GM23338 (cell line): ENCODE measurements around the gene CADPS. TPM values are rescaled to one million over a fixed set of nuclear protein-coding genes. Genes with fewer than 3 reads are reported as not detected.

Experiments used
- ATAC-seq: fragments of 200-7000 bp; cut with Tn5 transposase; 3 replicates; pipeline ENCODE4 v1.9.1; 2020
- DNase-seq: peaks from one replicate; pipeline ENCODE4 v3.0.0-alpha.2; 2015; ENCODE audit warnings: low spot score
- H2AFZ ChIP-seq: fragments of 200-600 bp; sonication (generic); 2 replicates; pipeline ENCODE4 v1.8.0; 2016; ENCODE audit warnings: antibody characterized with exemption, mild to moderate bottlenecking, moderate library complexity
- H3F3A ChIP-seq: fragments of 200-600 bp; sonication (generic); replicated peaks from 2 replicates; pipeline ENCODE4 v1.8.0; 2017; ENCODE audit warnings: antibody characterized with exemption, mixed run types, low read depth
- H3K27ac ChIP-seq: fragments of 200-600 bp; sonication (generic); 2 replicates; pipeline ENCODE4 v1.6.1; 2016; ENCODE audit warnings: low read depth
- H3K27me3 ChIP-seq: fragments of 200-600 bp; sonication (generic); 2 replicates; pipeline ENCODE4 v1.8.0; 2016; ENCODE audit warnings: mild to moderate bottlenecking, mixed run types, moderate library complexity; ENCODE audit not compliant: insufficient read depth
- H3K36me3 ChIP-seq: fragments of 200-600 bp; sonication (generic); 2 replicates; pipeline ENCODE4 v1.8.0; 2016; ENCODE audit warnings: mild to moderate bottlenecking; ENCODE audit not compliant: insufficient read depth
- H3K4me1 ChIP-seq: fragments of 200-600 bp; sonication (generic); 2 replicates; pipeline ENCODE4 v1.8.0; 2016; ENCODE audit warnings: mild to moderate bottlenecking, moderate library complexity; ENCODE audit not compliant: insufficient read depth
- H3K4me2 ChIP-seq: fragments of 200-600 bp; sonication (generic); 2 replicates; pipeline ENCODE4 v1.7.1; 2017; ENCODE audit warnings: mixed run types
- H3K4me3 ChIP-seq: fragments of 200-600 bp; sonication (generic); 2 replicates; pipeline ENCODE4 v1.6.1; 2016; ENCODE audit warnings: mixed run types
- H3K79me2 ChIP-seq: fragments of 200-600 bp; sonication (generic); replicated peaks from 2 replicates; pipeline ENCODE4 v1.8.0; 2017; ENCODE audit warnings: mild to moderate bottlenecking; ENCODE audit not compliant: insufficient read depth
- H3K9me2 ChIP-seq: fragments of 200-600 bp; sonication (generic); 2 replicates; pipeline ENCODE4 v1.8.0; 2017; ENCODE audit not compliant: insufficient read depth
- H4K20me1 ChIP-seq: fragments of 200-600 bp; sonication (generic); replicated peaks from 2 replicates; pipeline ENCODE4 v1.8.0; 2017; ENCODE audit warnings: mild to moderate bottlenecking; ENCODE audit not compliant: insufficient read depth
- H3K27ac Mint-ChIP-seq: 2 replicates; pipeline ENCODE4 v1.8.0; 2020; ENCODE audit warnings: inconsistent platforms, mild to moderate bottlenecking, moderate library complexity, mixed read lengths
- H3K27me3 Mint-ChIP-seq: 3 replicates; pipeline ENCODE4 v1.8.0; 2022; ENCODE audit warnings: low read depth, mild to moderate bottlenecking, moderate library complexity, mixed read lengths, inconsistent platforms; ENCODE audit not compliant: insufficient read depth, poor library complexity
- H3K36me3 Mint-ChIP-seq: 3 replicates; pipeline ENCODE4 v1.8.0; 2021; ENCODE audit warnings: low read depth, mild to moderate bottlenecking, inconsistent platforms, moderate library complexity, mixed read lengths
- H3K4me1 Mint-ChIP-seq: 3 replicates; pipeline ENCODE4 v1.8.0; 2020; ENCODE audit warnings: mild to moderate bottlenecking, inconsistent platforms, mixed read lengths
- H3K4me3 Mint-ChIP-seq: 3 replicates; pipeline ENCODE4 v1.8.0; 2021; ENCODE audit warnings: moderate library complexity, mild to moderate bottlenecking, inconsistent platforms, mixed read lengths
- H3K9me3 Mint-ChIP-seq: 3 replicates; pipeline ENCODE4 v1.8.0; 2020; ENCODE audit warnings: moderate library complexity, mild to moderate bottlenecking, inconsistent platforms, mixed read lengths
- CREB1 ChIP-seq: fragments of 250-450 bp; sonication (Bioruptor Pico); IDR thresholded peaks from 2 replicates; pipeline ENCODE4 v1.5.0; 2020; ENCODE audit warnings: low read depth, mild to moderate bottlenecking, moderate library complexity
- EZH2 ChIP-seq: fragments of 200-600 bp; sonication (generic); IDR thresholded peaks from one replicate; pipeline ENCODE4 v1.8.0; 2017; ENCODE audit warnings: antibody characterized with exemption, mild to moderate bottlenecking, low read depth; ENCODE audit not compliant: unreplicated experiment
- EZH2phosphoT487 ChIP-seq: fragments of 200-600 bp; sonication (generic); IDR thresholded peaks from one replicate; pipeline ENCODE4 v1.8.1; 2018; ENCODE audit warnings: antibody characterized with exemption; ENCODE audit not compliant: unreplicated experiment
- JUNB ChIP-seq: IDR thresholded peaks from one replicate; pipeline ENCODE4 v1.6.1; 2016; ENCODE audit warnings: antibody characterized with exemption; ENCODE audit not compliant: unreplicated experiment
- POLR2AphosphoS5 ChIP-seq: IDR thresholded peaks from 2 replicates; pipeline ENCODE4 v1.6.1; 2016; ENCODE audit warnings: antibody characterized with exemption, low read depth
- STAT1 ChIP-seq: IDR thresholded peaks from one replicate; pipeline ENCODE4 v1.6.1; 2016; ENCODE audit warnings: antibody characterized with exemption; ENCODE audit not compliant: unreplicated experiment
- ZNF114 ChIP-seq: fragments of 250-450 bp; sonication (Bioruptor Pico); IDR thresholded peaks from 2 replicates; pipeline ENCODE4 v1.5.0; 2020; ENCODE audit warnings: mild to moderate bottlenecking, moderate library complexity
- ZNF331 ChIP-seq: fragments of 250-450 bp; sonication (Bioruptor Pico); IDR thresholded peaks from 2 replicates; pipeline ENCODE4 v1.5.0; 2020; ENCODE audit warnings: low read depth, mild to moderate bottlenecking, moderate library complexity
- polyA plus RNA-seq: library from polyadenylated mRNA; unstranded; fragments of >200 nt; fragmentation: Nextera tagmentation; extraction: Ambion mirVana; gene quantifications from 2 replicates; pipeline ENCODE4 v1.2.1, GENCODE V29; 2016
- total RNA-seq: library from RNA; depleted of rRNA; stranded (reverse); fragments of >200 nt; shearing (Covaris generic); gene quantifications from 2 replicates; pipeline ENCODE4 v1.2.3, GENCODE V29; 2014
- TF ChIP-seq, protein P1 (sequence below), 2 experiments: fragments of 200-600 bp in 1 of 2; sonication (generic) in 1 of 2; conservative IDR thresholded peaks; 2 replicates each; pipeline versions ENCODE4 v1.5.1 to v1.6.1; 2016 to 2017; ENCODE audit warnings: antibody characterized with exemption in 2 of 2, low read depth in 2 of 2, mild to moderate bottlenecking in 2 of 2, moderate library complexity in 1 of 2
- TF ChIP-seq, protein P2 (sequence below): IDR thresholded peaks from one replicate; pipeline ENCODE4 v1.6.1; 2018; ENCODE audit warnings: antibody characterized with exemption; ENCODE audit not compliant: unreplicated experiment
- TF ChIP-seq, protein P3 (sequence below): IDR thresholded peaks from 2 replicates; pipeline ENCODE4 v1.6.1; 2016; ENCODE audit warnings: antibody characterized with exemption

CADPS gene
- total and polyA plus RNA-seq, 2 experiments from 2014 or later, result 14.7 to 22.0 TPM

DNA sequence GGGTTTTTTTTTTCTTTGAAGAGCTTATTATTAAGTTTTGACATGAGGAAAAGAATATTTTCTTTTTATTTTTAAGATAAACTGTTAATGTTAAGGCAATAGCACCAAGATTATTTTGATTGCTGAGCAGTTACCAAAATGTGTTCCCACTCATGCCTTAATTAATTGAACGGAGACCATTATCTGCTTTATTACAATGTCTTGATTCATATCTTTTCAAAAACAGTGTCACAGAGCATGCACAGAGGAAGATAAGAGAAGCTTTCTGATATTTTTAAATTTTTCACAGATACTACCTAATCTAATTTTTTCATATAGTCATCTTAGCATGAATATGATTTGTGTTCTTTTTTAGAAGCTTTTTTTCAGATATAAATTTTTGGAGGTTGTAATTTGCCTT, 395.2 kb downstream of the CADPS start (continued):
- TF ChIP-seq, protein P1, sequence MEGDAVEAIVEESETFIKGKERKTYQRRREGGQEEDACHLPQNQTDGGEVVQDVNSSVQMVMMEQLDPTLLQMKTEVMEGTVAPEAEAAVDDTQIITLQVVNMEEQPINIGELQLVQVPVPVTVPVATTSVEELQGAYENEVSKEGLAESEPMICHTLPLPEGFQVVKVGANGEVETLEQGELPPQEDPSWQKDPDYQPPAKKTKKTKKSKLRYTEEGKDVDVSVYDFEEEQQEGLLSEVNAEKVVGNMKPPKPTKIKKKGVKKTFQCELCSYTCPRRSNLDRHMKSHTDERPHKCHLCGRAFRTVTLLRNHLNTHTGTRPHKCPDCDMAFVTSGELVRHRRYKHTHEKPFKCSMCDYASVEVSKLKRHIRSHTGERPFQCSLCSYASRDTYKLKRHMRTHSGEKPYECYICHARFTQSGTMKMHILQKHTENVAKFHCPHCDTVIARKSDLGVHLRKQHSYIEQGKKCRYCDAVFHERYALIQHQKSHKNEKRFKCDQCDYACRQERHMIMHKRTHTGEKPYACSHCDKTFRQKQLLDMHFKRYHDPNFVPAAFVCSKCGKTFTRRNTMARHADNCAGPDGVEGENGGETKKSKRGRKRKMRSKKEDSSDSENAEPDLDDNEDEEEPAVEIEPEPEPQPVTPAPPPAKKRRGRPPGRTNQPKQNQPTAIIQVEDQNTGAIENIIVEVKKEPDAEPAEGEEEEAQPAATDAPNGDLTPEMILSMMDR (conservative IDR thresholded peaks at IDR 0.05; ENCODE audit: low read depth in 2 of 2), result no peak
- TF ChIP-seq, protein P2, sequence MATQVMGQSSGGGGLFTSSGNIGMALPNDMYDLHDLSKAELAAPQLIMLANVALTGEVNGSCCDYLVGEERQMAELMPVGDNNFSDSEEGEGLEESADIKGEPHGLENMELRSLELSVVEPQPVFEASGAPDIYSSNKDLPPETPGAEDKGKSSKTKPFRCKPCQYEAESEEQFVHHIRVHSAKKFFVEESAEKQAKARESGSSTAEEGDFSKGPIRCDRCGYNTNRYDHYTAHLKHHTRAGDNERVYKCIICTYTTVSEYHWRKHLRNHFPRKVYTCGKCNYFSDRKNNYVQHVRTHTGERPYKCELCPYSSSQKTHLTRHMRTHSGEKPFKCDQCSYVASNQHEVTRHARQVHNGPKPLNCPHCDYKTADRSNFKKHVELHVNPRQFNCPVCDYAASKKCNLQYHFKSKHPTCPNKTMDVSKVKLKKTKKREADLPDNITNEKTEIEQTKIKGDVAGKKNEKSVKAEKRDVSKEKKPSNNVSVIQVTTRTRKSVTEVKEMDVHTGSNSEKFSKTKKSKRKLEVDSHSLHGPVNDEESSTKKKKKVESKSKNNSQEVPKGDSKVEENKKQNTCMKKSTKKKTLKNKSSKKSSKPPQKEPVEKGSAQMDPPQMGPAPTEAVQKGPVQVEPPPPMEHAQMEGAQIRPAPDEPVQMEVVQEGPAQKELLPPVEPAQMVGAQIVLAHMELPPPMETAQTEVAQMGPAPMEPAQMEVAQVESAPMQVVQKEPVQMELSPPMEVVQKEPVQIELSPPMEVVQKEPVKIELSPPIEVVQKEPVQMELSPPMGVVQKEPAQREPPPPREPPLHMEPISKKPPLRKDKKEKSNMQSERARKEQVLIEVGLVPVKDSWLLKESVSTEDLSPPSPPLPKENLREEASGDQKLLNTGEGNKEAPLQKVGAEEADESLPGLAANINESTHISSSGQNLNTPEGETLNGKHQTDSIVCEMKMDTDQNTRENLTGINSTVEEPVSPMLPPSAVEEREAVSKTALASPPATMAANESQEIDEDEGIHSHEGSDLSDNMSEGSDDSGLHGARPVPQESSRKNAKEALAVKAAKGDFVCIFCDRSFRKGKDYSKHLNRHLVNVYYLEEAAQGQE, result no peak
- TF ChIP-seq STAT1, result no peak
- TF ChIP-seq, protein P3, sequence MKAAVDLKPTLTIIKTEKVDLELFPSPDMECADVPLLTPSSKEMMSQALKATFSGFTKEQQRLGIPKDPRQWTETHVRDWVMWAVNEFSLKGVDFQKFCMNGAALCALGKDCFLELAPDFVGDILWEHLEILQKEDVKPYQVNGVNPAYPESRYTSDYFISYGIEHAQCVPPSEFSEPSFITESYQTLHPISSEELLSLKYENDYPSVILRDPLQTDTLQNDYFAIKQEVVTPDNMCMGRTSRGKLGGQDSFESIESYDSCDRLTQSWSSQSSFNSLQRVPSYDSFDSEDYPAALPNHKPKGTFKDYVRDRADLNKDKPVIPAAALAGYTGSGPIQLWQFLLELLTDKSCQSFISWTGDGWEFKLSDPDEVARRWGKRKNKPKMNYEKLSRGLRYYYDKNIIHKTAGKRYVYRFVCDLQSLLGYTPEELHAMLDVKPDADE, result no peak
- TF ChIP-seq ZNF114 (CRISPR knock-in tag), result no peak

DNA sequence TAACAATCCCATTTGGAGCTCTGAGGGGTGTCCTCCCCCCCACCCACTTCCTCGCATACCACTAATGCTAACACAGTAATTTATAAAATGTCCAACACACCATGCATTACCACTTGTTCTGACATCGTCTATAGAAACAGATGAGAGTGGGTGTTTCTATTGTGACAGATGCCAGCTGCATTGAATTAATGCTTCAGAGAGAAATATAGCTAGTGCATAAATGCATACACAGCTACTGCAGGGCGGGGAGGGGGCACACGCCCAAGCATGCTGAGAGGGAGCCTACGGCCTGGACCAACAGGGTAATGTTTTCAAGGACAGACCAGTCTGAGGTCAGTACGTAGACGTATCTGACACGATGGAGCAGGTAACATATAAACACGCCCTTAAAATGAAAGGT, 395.9 kb downstream of the CADPS start:
- Mint-ChIP-seq H3K4me1 (peaks cover 24% of the 10 kb centered on the region), H3K4me3 (no peak overlapping the region), H3K36me3 (no peaks in the 10 kb centered on the region), H3K27ac (peak overlapping the region; percentile 41; the same call in 1 of the 2 replicates), H3K27me3 (no peaks in the 10 kb centered on the region), H3K9me3 (no peaks in the 10 kb centered on the region)
- Histone ChIP-seq H3K4me3 (no peak overlapping the region), H3F3A (no peaks in the 10 kb centered on the region), H3K27me3 (no peaks in the 10 kb centered on the region), H3K79me2 (no peaks in the 10 kb centered on the region), H3K4me2 (no peak overlapping the region), H3K36me3 (no peaks in the 10 kb centered on the region), H3K27ac (no peak overlapping the region), H4K20me1 (no peaks in the 10 kb centered on the region), H3K9me2 (no peaks in the 10 kb centered on the region), H2AFZ (no peak overlapping the region), H3K4me1 (peaks cover 19% of the 10 kb centered on the region)
- DNase-seq (no peak), ATAC-seq (no peak)
- TF ChIP-seq ZNF331 (CRISPR knock-in tag), result no peak
- TF ChIP-seq EZH2, result no peak

DNA sequence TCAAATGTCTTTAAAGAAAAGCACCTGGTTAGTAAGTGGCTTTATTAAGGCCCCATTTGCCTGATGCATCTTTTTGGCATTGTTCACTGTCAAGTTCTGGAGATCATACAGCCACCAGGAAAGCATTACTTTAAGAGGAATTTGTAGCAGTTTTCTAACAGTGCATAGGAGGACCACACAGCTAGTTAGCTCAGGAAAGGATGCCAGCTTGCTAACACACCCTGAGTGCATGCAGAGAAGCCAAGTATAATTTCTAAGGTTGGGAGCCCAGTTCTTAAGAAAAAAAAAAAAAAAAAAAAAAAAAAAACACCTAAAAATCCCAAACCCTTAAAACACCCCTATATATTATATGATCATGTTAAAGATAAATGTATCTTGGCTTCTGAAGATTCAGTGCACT, 399.9 kb downstream of the CADPS start:
- H3K9me3 Mint-ChIP-seq, result no peaks in the 10 kb centered on the region
- ATAC-seq, result no peak
- no peak overlapping the region for H3K4me2 ChIP-seq
- H3F3A ChIP-seq, result no peaks in the 10 kb centered on the region
- DNase-seq, result no peak
- no peak overlapping the region for H3K4me3 Mint-ChIP-seq
- H3K4me3 ChIP-seq, result no peak overlapping the region
- no peak overlapping the region for H2AFZ ChIP-seq
- H3K27me3 Mint-ChIP-seq, result peaks cover 2% of the 10 kb centered on the region
- no peaks in the 10 kb centered on the region for H3K4me1 ChIP-seq
- no peak overlapping the region for H3K27ac Mint-ChIP-seq
- H3K9me2 ChIP-seq, result no peaks in the 10 kb centered on the region
- H4K20me1 ChIP-seq, result no peaks in the 10 kb centered on the region
- no peaks in the 10 kb centered on the region for H3K36me3 Mint-ChIP-seq
- H3K27ac ChIP-seq, result no peak overlapping the region
- H3K36me3 ChIP-seq, result no peaks in the 10 kb centered on the region
- peaks cover 12% of the 10 kb centered on the region; the same call in 2 of the 3 replicates for H3K4me1 Mint-ChIP-seq
- H3K27me3 ChIP-seq, result no peaks in the 10 kb centered on the region
- no peaks in the 10 kb centered on the region for H3K79me2 ChIP-seq
- TF ChIP-seq POLR2AphosphoS5 (no peak), ZNF114 (CRISPR knock-in tag) (no peak), CREB1 (CRISPR knock-in tag) (no peak), STAT1 (no peak), JUNB (no peak), ZNF331 (CRISPR knock-in tag) (no peak), EZH2phosphoT487 (no peak)
- TF ChIP-seq, protein P1 (conservative IDR thresholded peaks at IDR 0.05; ENCODE audit: low read depth in 2 of 2), result no peak
- TF ChIP-seq, protein P3, result no peak
